HCT116 (cell line): ENCODE measurements around the gene GRAMD4. TPM values are rescaled to one million over a fixed set of nuclear protein-coding genes. Genes with fewer than 3 reads are reported as not detected.

Experiments used
- ATAC-seq: fragments of 200-7000 bp; cut with Tn5 transposase; 2 replicates; pipeline ENCODE4 v1.9.1; 2020; ENCODE audit warnings: mild to moderate bottlenecking, moderate library complexity
- BruUV-seq: library from RNA; stranded (reverse); fragments of 400-500 nt; replicated peaks from 2 replicates; lab custom pipeline; 2021; lab: Mats Ljungman, UMichigan
- CTCF ChIA-PET: fragments of 300-600 bp; sonication (Branson Sonifier 250); formaldehyde crosslinking; loops from one replicate; lab custom pipeline; 2021; ENCODE audit warnings: antibody characterized with exemption; lab: Charles Lee
- POLR2A ChIA-PET: fragments of 300-600, 350-600 bp; sonication (Branson Sonifier 250); formaldehyde crosslinking; loops from one replicate; lab custom pipeline; 2021; ENCODE audit warnings: antibody characterized with exemption; lab: Charles Lee
- RAD21 ChIA-PET, 2 experiments: fragments of 300-600 bp; sonication (Branson Sonifier 250); formaldehyde crosslinking; loops; one replicate each; lab custom pipeline; 2023; ENCODE audit warnings: low total read pairs in 2 of 2; ENCODE audit not compliant: uncharacterized antibody in 2 of 2, unreplicated experiment in 2 of 2, low non-redundant PET in 1 of 2; lab: Charles Lee
- DNase-seq: peaks from one replicate; pipeline ENCODE4 v3.0.0-alpha.2; 2010; ENCODE audit warnings: low read depth, low spot score
- H2AFZ ChIP-seq: fragments of 200-600 bp; shearing (Covaris generic), sonication (generic); 2 replicates; pipeline ENCODE4 v1.6.1; 2017; ENCODE audit warnings: low read depth, mixed run types, mixed read lengths, antibody characterized with exemption, low read length; ENCODE audit not compliant: poor library complexity, severe bottlenecking
- H3K27ac ChIP-seq: 2 replicates; pipeline ENCODE4 v1.5.1; 2012; ENCODE audit warnings: low read depth, low read length
- H3K27me3 ChIP-seq: fragments of 200-600 bp; sonication (generic); 2 replicates; pipeline ENCODE4 v1.6.1; 2016; ENCODE audit warnings: mixed run types, low read length, mixed read lengths; ENCODE audit not compliant: insufficient read depth
- H3K36me3 ChIP-seq, 2 experiments: fragments of 200-500 bp in 1 of 2; fragments of 200-600 bp in 1 of 2; sonication (Bioruptor generic) in 1 of 2; sonication (generic) in 1 of 2; 2 replicates each; pipeline versions ENCODE4 v1.5.1 to v1.6.1; 2014 to 2016; ENCODE audit warnings: low read length in 2 of 2, inconsistent platforms in 1 of 2, mixed read lengths in 1 of 2, mixed run types in 1 of 2; ENCODE audit not compliant: insufficient read depth in 2 of 2, control insufficient read depth in 1 of 2
- H3K4me1 ChIP-seq, 2 experiments: fragments of 200-600 bp in 1 of 2; sonication (generic) in 1 of 2; 2 replicates each; pipeline versions ENCODE4 v1.5.1 to v1.6.1; 2012 to 2017; ENCODE audit warnings: low read length in 2 of 2, inconsistent platforms in 1 of 2, mild to moderate bottlenecking in 1 of 2, mixed read lengths in 1 of 2, mixed run types in 1 of 2, moderate library complexity in 1 of 2; ENCODE audit not compliant: insufficient read depth in 2 of 2, control insufficient read depth in 1 of 2
- H3K4me2 ChIP-seq: fragments of 200-600 bp; sonication (generic); 2 replicates; pipeline ENCODE4 v1.6.1; 2017; ENCODE audit warnings: mixed run types, low read length, mixed read lengths
- H3K4me3 ChIP-seq, 2 experiments: fragments of 200-600 bp in 1 of 2; sonication (generic) in 1 of 2; replicated peaks in 1 of 2; 2 replicates each; pipeline ENCODE4 v1.5.1; 2011 to 2016; ENCODE audit warnings: low read length in 2 of 2, control low read depth in 1 of 2, low read depth in 1 of 2, mild to moderate bottlenecking in 1 of 2, mixed read lengths in 1 of 2, mixed run types in 1 of 2
- H3K79me2 ChIP-seq: fragments of 200-600 bp; sonication (generic); 2 replicates; pipeline ENCODE4 v1.6.1; 2017; ENCODE audit warnings: mild to moderate bottlenecking, mixed run types, low read length, moderate library complexity, mixed read lengths; ENCODE audit not compliant: insufficient read depth
- H3K9ac ChIP-seq: fragments of 200-600 bp; sonication (generic); 2 replicates; pipeline ENCODE4 v1.6.1; 2016; ENCODE audit warnings: low read length, mixed read lengths
- H3K9me2 ChIP-seq: fragments of 200-600 bp; sonication (generic), shearing (Covaris generic); 2 replicates; pipeline ENCODE4 v1.6.1; 2017; ENCODE audit warnings: mixed run types, mild to moderate bottlenecking, moderate library complexity; ENCODE audit not compliant: insufficient read depth
- H3K9me3 ChIP-seq, 2 experiments: fragments of 200-500 bp in 1 of 2; fragments of 200-600 bp in 1 of 2; sonication (Bioruptor generic) in 1 of 2; sonication (generic) in 1 of 2; 2 replicates each; pipeline ENCODE4 v1.6.1; 2014 to 2017; ENCODE audit warnings: low read length in 2 of 2, mixed read lengths in 2 of 2, inconsistent platforms in 1 of 2, low read depth in 1 of 2, mild to moderate bottlenecking in 1 of 2, mixed run types in 1 of 2, moderate library complexity in 1 of 2; ENCODE audit not compliant: control insufficient read depth in 1 of 2, insufficient read depth in 1 of 2
- H4K20me1 ChIP-seq: fragments of 200-600 bp; sonication (generic), shearing (Covaris generic); 2 replicates; pipeline ENCODE4 v1.6.1; 2017; ENCODE audit warnings: mixed run types, mild to moderate bottlenecking, moderate library complexity; ENCODE audit not compliant: insufficient read depth
- CBX3 ChIP-seq: IDR thresholded peaks from 2 replicates; pipeline ENCODE4 v1.6.1; 2012; ENCODE audit warnings: low read depth
- CEBPB ChIP-seq: IDR thresholded peaks from 2 replicates; pipeline ENCODE4 v1.6.1; 2012; ENCODE audit warnings: low read depth
- CTCF ChIP-seq, 3 experiments: fragments of 200-600 bp in 1 of 3; sonication (generic) in 1 of 3; IDR thresholded peaks in 2 of 3; conservative IDR thresholded peaks in 1 of 3; 2 replicates each; pipeline ENCODE4 v1.5.1; 2012 to 2017; ENCODE audit warnings: low read depth in 2 of 3, low read length in 2 of 3, antibody characterized with exemption in 1 of 3, borderline replicate concordance in 1 of 3, control low read depth in 1 of 3, mild to moderate bottlenecking in 1 of 3, mixed read lengths in 1 of 3, mixed run types in 1 of 3, moderate library complexity in 1 of 3; ENCODE audit not compliant: insufficient read depth in 1 of 3
- EZH2 ChIP-seq: fragments of 200-600 bp; sonication (generic); IDR thresholded peaks from 2 replicates; pipeline ENCODE4 v1.6.1; 2017; ENCODE audit warnings: antibody characterized with exemption, mixed run types
- EZH2phosphoT487 ChIP-seq: fragments of 200-600 bp; IDR thresholded peaks from 2 replicates; pipeline ENCODE4 v1.6.1; 2018; ENCODE audit warnings: antibody characterized with exemption, borderline replicate concordance
- POLR2A ChIP-seq: IDR thresholded peaks from 2 replicates; pipeline ENCODE4 v1.7.0; 2011; ENCODE audit warnings: borderline replicate concordance; ENCODE audit not compliant: insufficient read depth, insufficient read length; ENCODE audit errors: extremely low read depth
- SRF ChIP-seq: IDR thresholded peaks from 2 replicates; pipeline ENCODE4 v1.6.1; 2012; ENCODE audit warnings: low read depth
- YY1 ChIP-seq: IDR thresholded peaks from 2 replicates; pipeline ENCODE4 v1.6.1; 2011; ENCODE audit warnings: low read length, low read depth, moderate library complexity, mild to moderate bottlenecking; ENCODE audit not compliant: insufficient replicate concordance; ENCODE audit errors: extremely low read depth
- ZBTB33 ChIP-seq: IDR thresholded peaks from 2 replicates; pipeline ENCODE4 v1.6.1; 2011; ENCODE audit warnings: mild to moderate bottlenecking, low read length, moderate library complexity; ENCODE audit not compliant: insufficient replicate concordance; ENCODE audit errors: extremely low read depth
- intact Hi-C: fragments of 100-400 bp; cut with micrococcal nuclease; formaldehyde crosslinking; loops from 2 replicates; pipeline ENCODE4 v1.10.0; 2022
- total RNA-seq: library from RNA; stranded (reverse); gene quantifications from one replicate; pipeline ENCODE4 v1.2.1, GENCODE V29; 2021; ENCODE audit not compliant: unreplicated experiment

The GRAMD4 gene
- total RNA-seq, 1 experiment from 2014 or later = 25.8 TPM

GRCh38 chr22:46610356-46610755, 9.8 kb upstream of the GRAMD4 start:
- no peaks in the 10 kb centered on the region; a peak in 1 of 4 replicates for H3K4me1 ChIP-seq
- no peak overlapping the region for H3K4me3 ChIP-seq
- POLR2A ChIA-PET = no interaction called here
- no peaks in the 10 kb centered on the region for H4K20me1 ChIP-seq
- no peak for TF ChIP-seq CBX3
- TF ChIP-seq CEBPB = no peak
- TF ChIP-seq POLR2A = no peak
- TF ChIP-seq SRF = no peak
- TF ChIP-seq ZBTB33 = no peak
- no peak for TF ChIP-seq EZH2
- no peak for TF ChIP-seq EZH2phosphoT487
- TF ChIP-seq YY1 = no peak
- no peak for TF ChIP-seq CTCF (IDR thresholded peaks at IDR 0.05 in 2 of 3, conservative IDR thresholded peaks at IDR 0.05 in 1 of 3; ENCODE audit: borderline replicate concordance in 1 of 3, insufficient read depth in 1 of 3, low read depth in 2 of 3, low read length in 2 of 3)
- TF ChIP-seq, all 23 proteins: peak for 0
- intact Hi-C loops = no loop called here
- RAD21 ChIA-PET = no interaction called here
- no peaks in the 10 kb centered on the region for H3K36me3 ChIP-seq
- H3K9me3 ChIP-seq = no peaks in the 10 kb centered on the region
- BruUV-seq = no TSS peak
- H3K27me3 ChIP-seq = no peaks in the 10 kb centered on the region
- no peak overlapping the region for H3K9ac ChIP-seq
- ATAC-seq (no peak), DNase-seq (no peak)
- H2AFZ ChIP-seq = no peak overlapping the region
- H3K4me2 ChIP-seq = no peak overlapping the region
- no peaks in the 10 kb centered on the region for H3K79me2 ChIP-seq
- no peak overlapping the region for H3K27ac ChIP-seq
- no peaks in the 10 kb centered on the region for H3K9me2 ChIP-seq
- CTCF ChIA-PET = interaction anchor here (0.6 kb wide), 1 partner anchor 14 kb away, joined by 5 read pairs; no protein-coding TSS in a partner anchor
